HCT116 (cell line): ENCODE data around the gene AXIN2. TPM values are rescaled to one million over a fixed set of nuclear protein-coding genes. Genes with fewer than 3 reads are reported as not detected.

Experiments
- ATAC-seq: fragments of 200-7000 bp; cut with Tn5 transposase; 2 replicates; pipeline ENCODE4 v1.9.1; 2020; ENCODE audit warnings: mild to moderate bottlenecking, moderate library complexity
- BruUV-seq: library from RNA; stranded (reverse); fragments of 400-500 nt; replicated peaks from 2 replicates; lab custom pipeline; 2021; lab: Mats Ljungman, UMichigan
- CTCF ChIA-PET: fragments of 300-600 bp; sonication (Branson Sonifier 250); formaldehyde crosslinking; loops from one replicate; lab custom pipeline; 2021; ENCODE audit warnings: antibody characterized with exemption; lab: Charles Lee
- POLR2A ChIA-PET: fragments of 300-600, 350-600 bp; sonication (Branson Sonifier 250); formaldehyde crosslinking; loops from one replicate; lab custom pipeline; 2021; ENCODE audit warnings: antibody characterized with exemption; lab: Charles Lee
- RAD21 ChIA-PET, 2 experiments: fragments of 300-600 bp; sonication (Branson Sonifier 250); formaldehyde crosslinking; loops; one replicate each; lab custom pipeline; 2023; ENCODE audit warnings: low total read pairs in 2 of 2; ENCODE audit not compliant: uncharacterized antibody in 2 of 2, unreplicated experiment in 2 of 2, low non-redundant PET in 1 of 2; lab: Charles Lee
- DNase-seq: peaks from one replicate; pipeline ENCODE4 v3.0.0-alpha.2; 2010; ENCODE audit warnings: low read depth, low spot score
- H2AFZ ChIP-seq: fragments of 200-600 bp; shearing (Covaris generic), sonication (generic); 2 replicates; pipeline ENCODE4 v1.6.1; 2017; ENCODE audit warnings: low read depth, mixed run types, mixed read lengths, antibody characterized with exemption, low read length; ENCODE audit not compliant: poor library complexity, severe bottlenecking
- H3K27ac ChIP-seq: 2 replicates; pipeline ENCODE4 v1.5.1; 2012; ENCODE audit warnings: low read depth, low read length
- H3K27me3 ChIP-seq: fragments of 200-600 bp; sonication (generic); 2 replicates; pipeline ENCODE4 v1.6.1; 2016; ENCODE audit warnings: mixed run types, low read length, mixed read lengths; ENCODE audit not compliant: insufficient read depth
- H3K36me3 ChIP-seq, 2 experiments: fragments of 200-500 bp in 1 of 2; fragments of 200-600 bp in 1 of 2; sonication (Bioruptor generic) in 1 of 2; sonication (generic) in 1 of 2; 2 replicates each; pipeline versions ENCODE4 v1.5.1 to v1.6.1; 2014 to 2016; ENCODE audit warnings: low read length in 2 of 2, inconsistent platforms in 1 of 2, mixed read lengths in 1 of 2, mixed run types in 1 of 2; ENCODE audit not compliant: insufficient read depth in 2 of 2, control insufficient read depth in 1 of 2
- H3K4me1 ChIP-seq, 2 experiments: fragments of 200-600 bp in 1 of 2; sonication (generic) in 1 of 2; 2 replicates each; pipeline versions ENCODE4 v1.5.1 to v1.6.1; 2012 to 2017; ENCODE audit warnings: low read length in 2 of 2, inconsistent platforms in 1 of 2, mild to moderate bottlenecking in 1 of 2, mixed read lengths in 1 of 2, mixed run types in 1 of 2, moderate library complexity in 1 of 2; ENCODE audit not compliant: insufficient read depth in 2 of 2, control insufficient read depth in 1 of 2
- H3K4me2 ChIP-seq: fragments of 200-600 bp; sonication (generic); 2 replicates; pipeline ENCODE4 v1.6.1; 2017; ENCODE audit warnings: mixed run types, low read length, mixed read lengths
- H3K4me3 ChIP-seq, 2 experiments: fragments of 200-600 bp in 1 of 2; sonication (generic) in 1 of 2; replicated peaks in 1 of 2; 2 replicates each; pipeline ENCODE4 v1.5.1; 2011 to 2016; ENCODE audit warnings: low read length in 2 of 2, control low read depth in 1 of 2, low read depth in 1 of 2, mild to moderate bottlenecking in 1 of 2, mixed read lengths in 1 of 2, mixed run types in 1 of 2
- H3K79me2 ChIP-seq: fragments of 200-600 bp; sonication (generic); 2 replicates; pipeline ENCODE4 v1.6.1; 2017; ENCODE audit warnings: mild to moderate bottlenecking, mixed run types, low read length, moderate library complexity, mixed read lengths; ENCODE audit not compliant: insufficient read depth
- H3K9ac ChIP-seq: fragments of 200-600 bp; sonication (generic); 2 replicates; pipeline ENCODE4 v1.6.1; 2016; ENCODE audit warnings: low read length, mixed read lengths
- H3K9me2 ChIP-seq: fragments of 200-600 bp; sonication (generic), shearing (Covaris generic); 2 replicates; pipeline ENCODE4 v1.6.1; 2017; ENCODE audit warnings: mixed run types, mild to moderate bottlenecking, moderate library complexity; ENCODE audit not compliant: insufficient read depth
- H3K9me3 ChIP-seq, 2 experiments: fragments of 200-500 bp in 1 of 2; fragments of 200-600 bp in 1 of 2; sonication (Bioruptor generic) in 1 of 2; sonication (generic) in 1 of 2; 2 replicates each; pipeline ENCODE4 v1.6.1; 2014 to 2017; ENCODE audit warnings: low read length in 2 of 2, mixed read lengths in 2 of 2, inconsistent platforms in 1 of 2, low read depth in 1 of 2, mild to moderate bottlenecking in 1 of 2, mixed run types in 1 of 2, moderate library complexity in 1 of 2; ENCODE audit not compliant: control insufficient read depth in 1 of 2, insufficient read depth in 1 of 2
- H4K20me1 ChIP-seq: fragments of 200-600 bp; sonication (generic), shearing (Covaris generic); 2 replicates; pipeline ENCODE4 v1.6.1; 2017; ENCODE audit warnings: mixed run types, mild to moderate bottlenecking, moderate library complexity; ENCODE audit not compliant: insufficient read depth
- CBX3 ChIP-seq: IDR thresholded peaks from 2 replicates; pipeline ENCODE4 v1.6.1; 2012; ENCODE audit warnings: low read depth
- CEBPB ChIP-seq: IDR thresholded peaks from 2 replicates; pipeline ENCODE4 v1.6.1; 2012; ENCODE audit warnings: low read depth
- CTCF ChIP-seq, 3 experiments: fragments of 200-600 bp in 1 of 3; sonication (generic) in 1 of 3; IDR thresholded peaks in 2 of 3; conservative IDR thresholded peaks in 1 of 3; 2 replicates each; pipeline ENCODE4 v1.5.1; 2012 to 2017; ENCODE audit warnings: low read depth in 2 of 3, low read length in 2 of 3, antibody characterized with exemption in 1 of 3, borderline replicate concordance in 1 of 3, control low read depth in 1 of 3, mild to moderate bottlenecking in 1 of 3, mixed read lengths in 1 of 3, mixed run types in 1 of 3, moderate library complexity in 1 of 3; ENCODE audit not compliant: insufficient read depth in 1 of 3
- EGR1 ChIP-seq: IDR thresholded peaks from 2 replicates; pipeline ENCODE4 v1.6.1; 2012; ENCODE audit warnings: low read depth
- ELF1 ChIP-seq: IDR thresholded peaks from 2 replicates; pipeline ENCODE4 v1.6.1; 2012; ENCODE audit warnings: low read depth, borderline replicate concordance
- EZH2phosphoT487 ChIP-seq: fragments of 200-600 bp; IDR thresholded peaks from 2 replicates; pipeline ENCODE4 v1.6.1; 2018; ENCODE audit warnings: antibody characterized with exemption, borderline replicate concordance
- FOSL1 ChIP-seq: IDR thresholded peaks from 2 replicates; pipeline ENCODE4 v1.6.1; 2012; ENCODE audit warnings: low read depth
- POLR2AphosphoS5 ChIP-seq: IDR thresholded peaks from 2 replicates; pipeline ENCODE4 v1.6.1; 2011; ENCODE audit warnings: mild to moderate bottlenecking, low read depth, low read length, moderate library complexity
- RAD21 ChIP-seq: IDR thresholded peaks from 2 replicates; pipeline ENCODE4 v1.6.1; 2012; ENCODE audit warnings: low read depth, mild to moderate bottlenecking
- REST ChIP-seq: IDR thresholded peaks from 2 replicates; pipeline ENCODE4 v1.6.1; 2012; ENCODE audit warnings: low read depth
- SP1 ChIP-seq: IDR thresholded peaks from 2 replicates; pipeline ENCODE4 v1.6.1; 2012; ENCODE audit warnings: low read depth
- SRF ChIP-seq: IDR thresholded peaks from 2 replicates; pipeline ENCODE4 v1.6.1; 2012; ENCODE audit warnings: low read depth
- TCF7L2 ChIP-seq: IDR thresholded peaks from 2 replicates; pipeline ENCODE4 v1.7.0; 2011; ENCODE audit warnings: borderline replicate concordance, inconsistent platforms; ENCODE audit not compliant: insufficient read depth, insufficient read length; ENCODE audit errors: extremely low read depth
- YY1 ChIP-seq: IDR thresholded peaks from 2 replicates; pipeline ENCODE4 v1.6.1; 2011; ENCODE audit warnings: low read length, low read depth, moderate library complexity, mild to moderate bottlenecking; ENCODE audit not compliant: insufficient replicate concordance; ENCODE audit errors: extremely low read depth
- ZBTB33 ChIP-seq: IDR thresholded peaks from 2 replicates; pipeline ENCODE4 v1.6.1; 2011; ENCODE audit warnings: mild to moderate bottlenecking, low read length, moderate library complexity; ENCODE audit not compliant: insufficient replicate concordance; ENCODE audit errors: extremely low read depth
- ZFX ChIP-seq: fragments of 450-650 bp; IDR thresholded peaks from 2 replicates; pipeline ENCODE4 v1.6.1; 2017
- ZNF274 ChIP-seq: fragments of 200-500 bp; sonication (Bioruptor generic); IDR thresholded peaks from 2 replicates; pipeline ENCODE4 v1.6.1; 2014; ENCODE audit warnings: mild to moderate bottlenecking, low read depth, low read length, inconsistent platforms
- intact Hi-C: fragments of 100-400 bp; cut with micrococcal nuclease; formaldehyde crosslinking; loops from 2 replicates; pipeline ENCODE4 v1.10.0; 2022
- total RNA-seq: library from RNA; stranded (reverse); gene quantifications from one replicate; pipeline ENCODE4 v1.2.1, GENCODE V29; 2021; ENCODE audit not compliant: unreplicated experiment

The AXIN2 gene
- total RNA-seq, 1 experiment from 2014 or later, result 7.1 TPM

GRCh38 chr17:65609749-65610148, 48.3 kb upstream of the AXIN2 start:
- Histone ChIP-seq H3K36me3 (no peaks in the 10 kb centered on the region), H4K20me1 (no peaks in the 10 kb centered on the region), H3K27ac (no peak overlapping the region), H3K9me3 (no peaks in the 10 kb centered on the region), H3K9ac (no peak overlapping the region), H3K4me3 (no peak overlapping the region), H3K9me2 (no peaks in the 10 kb centered on the region), H3K27me3 (no peaks in the 10 kb centered on the region), H3K79me2 (no peaks in the 10 kb centered on the region), H2AFZ (no peak overlapping the region), H3K4me2 (no peak overlapping the region), H3K4me1 (no peaks in the 10 kb centered on the region)
- POLR2A ChIA-PET, result no interaction called here
- intact Hi-C loops, result no loop called here
- no peak for DNase-seq
- RAD21 ChIA-PET, result no interaction called here
- TF ChIP-seq SRF, result no peak
- no peak for TF ChIP-seq FOSL1
- no peak for TF ChIP-seq POLR2AphosphoS5
- TF ChIP-seq ZBTB33, result no peak
- no peak for TF ChIP-seq REST
- no peak for TF ChIP-seq EGR1
- no peak for TF ChIP-seq TCF7L2
- no peak for TF ChIP-seq SP1
- TF ChIP-seq CBX3, result no peak
- TF ChIP-seq EZH2phosphoT487, result no peak
- no peak for TF ChIP-seq CEBPB
- no peak for TF ChIP-seq YY1
- TF ChIP-seq CTCF (IDR thresholded peaks at IDR 0.05 in 2 of 3, conservative IDR thresholded peaks at IDR 0.05 in 1 of 3; ENCODE audit: borderline replicate concordance in 1 of 3, insufficient read depth in 1 of 3, low read depth in 2 of 3, low read length in 2 of 3), result no peak
- no peak for TF ChIP-seq ELF1
- TF ChIP-seq RAD21, result no peak
- no peak for TF ChIP-seq ZFX
- no peak for TF ChIP-seq ZNF274
- no peak for ATAC-seq
- CTCF ChIA-PET, result no interaction called here
- no TSS peak for BruUV-seq
